ENCODE data around the gene H6PD. TPM values are rescaled to one million over a fixed set of nuclear protein-coding genes. Genes with fewer than 3 reads are reported as not detected.

H6PD gene
- total RNA-seq, 4 donors from 2014 or later, result 37.3 to 65.1 (median 44.4) TPM

- Histone ChIP-seq H3K27ac (peak overlapping the region; percentile 80 to 95 (median 90)), H3K27me3 (no peaks in the 10 kb centered on the region), H3K9me3 (peaks cover 0 to 8% (median 0%) of the 10 kb centered on the region in 3 donors), H3K36me3 (no peaks in the 10 kb centered on the region), H3K4me1 (peaks cover 18% of the 10 kb centered on the region in 2 donors), H3K4me3 (no peak overlapping the region)
- TF ChIP-seq CTCF (IDR thresholded peaks at IDR 0.05 in 4 of 5, conservative IDR thresholded peaks at IDR 0.05 in 1 of 5), result no peak
- peak; percentile 64 to 80 for TF ChIP-seq POLR2A (IDR thresholded peaks at IDR 0.05)
- intact Hi-C loops (cut with DNase I; ENCODE audit: low total_unique reads), result loop anchor here (1.0 to 5.0 kb wide), 6 partner anchors 57 to 201 kb away; no protein-coding TSS in a partner anchor
- in situ Hi-C loops (cut with MboI; ENCODE audit: low sequenced_read_pairs in 4 of 4), result loop anchor here (5.0 to 10.0 kb wide), 4 partner anchors 162 to 202 kb away; no protein-coding TSS in a partner anchor
- ATAC-seq (peak; percentile 73), DNase-seq (peak; percentile 83 to 85)
Measured at GRCh38 chr1:9289711-9290485, 55.3 kb downstream of the H6PD start.

- in situ Hi-C loops (cut with MboI; ENCODE audit: low sequenced_read_pairs in 4 of 4), result no loop called here
- ATAC-seq (peak in 1 of 2 donors; percentile 1), DNase-seq (peak in 1 of 2 donors; percentile 52)
- intact Hi-C loops (cut with DNase I; ENCODE audit: low total_unique reads), result loop anchor here (2.0 to 5.0 kb wide), 4 partner anchors 59 to 157 kb away; no protein-coding TSS in a partner anchor
- Histone ChIP-seq H3K9me3 (peaks cover 0 to 8% (median 0%) of the 10 kb centered on the region in 3 donors), H3K4me3 (peak overlapping the region; percentile 56 to 90 (median 74)), H3K4me1 (peaks cover 18 to 33% of the 10 kb centered on the region in 2 donors), H3K27me3 (no peaks in the 10 kb centered on the region), H3K27ac (peak overlapping the region; percentile 80 to 95 (median 90)), H3K36me3 (no peaks in the 10 kb centered on the region)
- TF ChIP-seq CTCF (IDR thresholded peaks at IDR 0.05 in 4 of 5, conservative IDR thresholded peaks at IDR 0.05 in 1 of 5), result no peak
Measured at GRCh38 chr1:9291914-9292360, 57.4 kb downstream of the H6PD start.

GRCh38 chr1:9292361-9293240, 58.0 kb downstream of the H6PD start, which contains the start of gene SPSB1:
Gene SPSB1, plus strand, starts transcription at chr1:9292894. Its CDS starts 62,998 bp downstream, at chr1:9355892.
- Histone ChIP-seq H3K4me3 (peak within 1 kb of the TSS; percentile 67 to 98 (median 86)), H3K36me3 (no peaks in the 10 kb centered on the region), H3K9me3 (peaks cover 0 to 6% (median 0%) of the 10 kb centered on the region in 3 donors), H3K27me3 (no peaks in the 10 kb centered on the region), H3K27ac (peak within 1 kb of the TSS; percentile 80 to 95 (median 90)), H3K4me1 (peaks cover 18 to 39% of the 10 kb centered on the region in 2 donors)
- peak; percentile 46 to 48 for ATAC-seq
- DNase-seq, result peak; percentile 62 to 67
- intact Hi-C loops (cut with DNase I; ENCODE audit: low total_unique reads) (loop anchor here (5.0 kb wide), 1 partner anchor 70 kb away; no protein-coding TSS in a partner anchor), in situ Hi-C loops (cut with MboI; ENCODE audit: low sequenced_read_pairs in 4 of 4) (no loop called here)
- TF ChIP-seq POLR2A (IDR thresholded peaks at IDR 0.05), result peak; percentile 95 to 97
- TF ChIP-seq CTCF (IDR thresholded peaks at IDR 0.05 in 4 of 5, conservative IDR thresholded peaks at IDR 0.05 in 1 of 5), result no peak

- DNase-seq, result no peak
- Histone ChIP-seq H3K27ac (peak overlapping the region; percentile 80 to 95 (median 90)), H3K9me3 (peaks cover 0 to 3% (median 0%) of the 10 kb centered on the region in 3 donors), H3K36me3 (no peaks in the 10 kb centered on the region), H3K27me3 (no peaks in the 10 kb centered on the region), H3K4me1 (peaks cover 18 to 43% of the 10 kb centered on the region in 2 donors), H3K4me3 (peak overlapping the region; percentile 63 to 98 (median 86))
- TF ChIP-seq POLR2A (IDR thresholded peaks at IDR 0.05), result no peak
- TF ChIP-seq CTCF (IDR thresholded peaks at IDR 0.05 in 4 of 5, conservative IDR thresholded peaks at IDR 0.05 in 1 of 5), result no peak
- in situ Hi-C loops (cut with MboI; ENCODE audit: low sequenced_read_pairs in 4 of 4), result no loop called here
- no peak for ATAC-seq
- intact Hi-C loops (cut with DNase I; ENCODE audit: low total_unique reads), result loop anchor here (5.0 kb wide), 1 partner anchor 69 kb away; no protein-coding TSS in a partner anchor
Measured at GRCh38 chr1:9293241-9293532, 58.6 kb downstream of the H6PD start.

Data from gastrocnemius medialis (tissue), 4 donors.